HG02938 (cell line): Measurements from ENCODE around the gene PTPN22.

Experiments used
- ATAC-seq: cut with Tn5 transposase; IDR thresholded peaks from one replicate; pipeline ENCODE4 v1.9.1; 2021; ENCODE audit warnings: mild to moderate bottlenecking, moderate library complexity; ENCODE audit not compliant: unreplicated experiment

Gene PTPN22

DNA sequence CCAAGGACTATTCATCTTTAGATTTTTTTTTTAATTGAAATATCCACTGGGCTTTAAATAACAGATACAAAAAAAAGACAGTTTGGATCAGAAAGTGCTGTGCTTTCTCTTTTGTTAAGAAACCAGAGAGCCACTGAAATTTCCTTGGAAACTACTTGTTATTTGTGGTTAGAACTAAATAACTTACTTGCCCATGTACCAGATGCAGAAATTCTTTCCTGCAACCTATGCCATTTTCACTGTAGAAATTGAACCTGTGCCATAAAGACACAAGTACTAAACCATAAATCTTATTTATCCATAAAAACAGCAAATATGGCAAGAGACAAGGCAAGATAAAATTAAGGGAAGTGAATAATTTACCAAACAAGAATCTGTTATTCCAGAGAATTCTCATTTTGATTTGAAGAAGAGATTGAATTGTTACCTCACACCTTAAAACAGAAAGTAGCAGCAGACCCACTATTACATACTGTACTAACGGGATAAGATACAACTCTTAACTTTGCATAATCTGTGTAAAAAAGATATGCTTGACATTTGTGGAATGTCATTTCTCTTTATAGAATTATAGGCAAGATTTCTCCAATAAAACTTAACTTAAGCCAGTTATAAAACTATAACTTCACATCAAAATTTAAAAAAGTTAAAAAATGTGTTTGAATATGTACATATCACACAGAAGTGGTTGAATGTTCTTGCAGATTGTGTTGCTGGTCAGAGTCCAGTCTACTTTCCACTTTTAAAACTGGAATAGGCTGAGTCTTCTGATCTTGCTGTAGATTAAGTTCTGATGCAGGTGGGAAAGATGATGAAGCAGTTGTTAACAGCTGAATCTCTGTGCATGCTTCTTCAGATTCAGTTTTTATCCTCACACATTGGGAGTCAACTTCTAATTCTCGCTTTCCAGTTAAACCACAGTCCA lies 105.9 kb downstream of the PTPN22 start:
- ATAC-seq: no peak
